ENCODE results near the gene CEP70. TPM values are rescaled to one million over a fixed set of nuclear protein-coding genes. Genes with fewer than 3 reads are reported as not detected.

CEP70 gene
- polyA plus RNA-seq, 1 donor (not counting 4 experiments of a cell fraction or from before 2014, with no cell fraction given): 11.4 TPM

- no peaks in the 10 kb centered on the region for H3K79me2 ChIP-seq (ENCODE audit: control insufficient read depth, insufficient read depth, low read length)
- no peaks in the 10 kb centered on the region for H3K9me3 ChIP-seq (ENCODE audit: control insufficient read depth, low read depth, low read length)
- dilution Hi-C loops (cut with MboI; ENCODE audit: extremely low pct_ligation_motif_present, low sequenced_read_pairs): no loop called here
- no peaks in the 10 kb centered on the region for H4K20me1 ChIP-seq (ENCODE audit: control insufficient read depth, extremely low read depth, insufficient read depth, low read length)
- H3K4me1 ChIP-seq (ENCODE audit: control insufficient read depth, extremely low read depth, insufficient read depth, low read length): peaks cover 9% of the 10 kb centered on the region
- H3K4me2 ChIP-seq (ENCODE audit: control insufficient read depth, extremely low read depth, insufficient read depth, low read depth, low read length): no peak overlapping the region
- H3K9me1 ChIP-seq (ENCODE audit: control insufficient read depth, extremely low read depth, insufficient read depth, low read length): no peaks in the 10 kb centered on the region
- TF ChIP-seq CTCF (optimal IDR thresholded peaks at IDR 0.05 in 1 of 3, IDR thresholded peaks at IDR 0.05 in 1 of 3, conservative IDR thresholded peaks at IDR 0.05 in 1 of 3; ENCODE audit: extremely low read depth in 1 of 3, insufficient read depth in 2 of 3, low read length in 3 of 3): no peak
- no peak for TF ChIP-seq EZH2 (IDR thresholded peaks at IDR 0.05; ENCODE audit: low read length)
- no peak overlapping the region for H3K27ac ChIP-seq (ENCODE audit: control insufficient read depth, insufficient read depth, low read length)
- no peak overlapping the region for H2AFZ ChIP-seq (ENCODE audit: control insufficient read depth, low read length)
- no peaks in the 10 kb centered on the region for H3K27me3 ChIP-seq (ENCODE audit: control insufficient read depth, extremely low read depth, insufficient read depth, low read length)
- no peaks in the 10 kb centered on the region for H3K36me3 ChIP-seq (ENCODE audit: control insufficient read depth in 2 of 2, extremely low read depth in 1 of 2, insufficient read depth in 2 of 2, low read length in 2 of 2)
- no peak overlapping the region for H3K4me3 ChIP-seq (ENCODE audit: control insufficient read depth in 2 of 3, extremely low read depth in 1 of 3, insufficient read depth in 2 of 3, low read depth in 1 of 3, low read length in 3 of 3)
- FAIRE-seq: no peak
- DNase-seq (ENCODE audit: low read depth, low spot score): no peak
- no peak overlapping the region for H3K9ac ChIP-seq (ENCODE audit: control insufficient read depth, extremely low read depth, insufficient read depth, low read length)
Observed at GRCh38 chr3:138459619-138460535, 134.2 kb downstream of the CEP70 start.

- Histone ChIP-seq H3K36me3 (ENCODE audit: control insufficient read depth in 2 of 2, extremely low read depth in 1 of 2, insufficient read depth in 2 of 2, low read length in 2 of 2) (no peaks in the 10 kb centered on the region), H2AFZ (ENCODE audit: control insufficient read depth, low read length) (no peak overlapping the region), H3K27ac (ENCODE audit: control insufficient read depth, insufficient read depth, low read length) (no peak overlapping the region), H3K9ac (ENCODE audit: control insufficient read depth, extremely low read depth, insufficient read depth, low read length) (no peak overlapping the region), H3K4me3 (ENCODE audit: control insufficient read depth in 2 of 3, extremely low read depth in 1 of 3, insufficient read depth in 2 of 3, low read depth in 1 of 3, low read length in 3 of 3) (no peak overlapping the region), H3K4me2 (ENCODE audit: control insufficient read depth, extremely low read depth, insufficient read depth, low read depth, low read length) (no peak overlapping the region), H3K9me1 (ENCODE audit: control insufficient read depth, extremely low read depth, insufficient read depth, low read length) (no peaks in the 10 kb centered on the region), H3K4me1 (ENCODE audit: control insufficient read depth, extremely low read depth, insufficient read depth, low read length) (peaks cover 9% of the 10 kb centered on the region), H4K20me1 (ENCODE audit: control insufficient read depth, extremely low read depth, insufficient read depth, low read length) (no peaks in the 10 kb centered on the region), H3K79me2 (ENCODE audit: control insufficient read depth, insufficient read depth, low read length) (no peaks in the 10 kb centered on the region), H3K27me3 (ENCODE audit: control insufficient read depth, extremely low read depth, insufficient read depth, low read length) (no peaks in the 10 kb centered on the region), H3K9me3 (ENCODE audit: control insufficient read depth, low read depth, low read length) (no peaks in the 10 kb centered on the region)
- DNase-seq (ENCODE audit: low read depth, low spot score) (no peak), FAIRE-seq (no peak)
- no peak for TF ChIP-seq EZH2 (IDR thresholded peaks at IDR 0.05; ENCODE audit: low read length)
- TF ChIP-seq CTCF (optimal IDR thresholded peaks at IDR 0.05 in 1 of 3, IDR thresholded peaks at IDR 0.05 in 1 of 3, conservative IDR thresholded peaks at IDR 0.05 in 1 of 3; ENCODE audit: extremely low read depth in 1 of 3, insufficient read depth in 2 of 3, low read length in 3 of 3): no peak
- dilution Hi-C loops (cut with MboI; ENCODE audit: extremely low pct_ligation_motif_present, low sequenced_read_pairs): no loop called here
Observed at GRCh38 chr3:138458774-138459499, 135.1 kb downstream of the CEP70 start.
